Mucosa of stomach (tissue), 1 donor: ENCODE measurements around the gene ZSCAN18.

Source experiments
- H3K27me3 ChIP-seq: one replicate; pipeline ENCODE4 v1.7.0; 2013; ENCODE audit warnings: mild to moderate bottlenecking, low read length; ENCODE audit not compliant: control insufficient read depth, insufficient read depth
- H3K36me3 ChIP-seq: one replicate; pipeline ENCODE4 v1.7.0; 2013; ENCODE audit warnings: low read length; ENCODE audit not compliant: control insufficient read depth, insufficient read depth
- H3K4me1 ChIP-seq: one replicate; pipeline ENCODE4 v1.7.0; 2013; ENCODE audit warnings: mild to moderate bottlenecking, low read length; ENCODE audit not compliant: control insufficient read depth, insufficient read depth
- H3K4me3 ChIP-seq: one replicate; pipeline ENCODE4 v1.7.0; 2013; ENCODE audit warnings: low read length
- H3K9ac ChIP-seq: one replicate; pipeline ENCODE4 v1.7.0; 2013; ENCODE audit warnings: mild to moderate bottlenecking, low read length, moderate library complexity
- H3K9me3 ChIP-seq: one replicate; pipeline ENCODE4 v1.7.0; 2013; ENCODE audit warnings: mild to moderate bottlenecking, low read length, moderate library complexity; ENCODE audit not compliant: control insufficient read depth
- donor health status: Pancreatic carcinoma.

ZSCAN18 gene

DNA sequence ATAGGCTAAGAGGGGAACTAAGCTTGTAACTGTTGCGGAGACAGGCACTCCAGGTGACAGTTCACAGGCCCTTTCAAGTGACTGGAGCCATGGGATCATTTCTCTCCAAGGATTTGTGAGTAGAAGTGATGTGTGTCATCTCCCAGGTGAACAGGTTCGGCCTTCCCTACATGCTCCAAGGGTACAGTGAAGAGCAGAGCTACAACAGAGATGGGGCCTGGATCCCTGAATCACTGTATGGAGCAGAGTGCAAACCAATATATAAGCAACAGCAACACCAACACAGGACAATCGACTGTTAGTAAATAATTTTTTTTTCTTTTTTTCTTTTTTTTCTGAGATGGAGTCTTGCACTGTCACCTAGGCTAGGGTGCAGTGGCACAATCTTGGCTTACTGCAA, 15.0 kb downstream of the ZSCAN18 start:
- no peaks in the 10 kb centered on the region for H3K4me1 ChIP-seq
- H3K27me3 ChIP-seq: no peaks in the 10 kb centered on the region
- no peaks in the 10 kb centered on the region for H3K36me3 ChIP-seq
- H3K4me3 ChIP-seq: no peak overlapping the region
- H3K9ac ChIP-seq: no peak overlapping the region
- H3K9me3 ChIP-seq: peaks cover 3% of the 10 kb centered on the region

DNA sequence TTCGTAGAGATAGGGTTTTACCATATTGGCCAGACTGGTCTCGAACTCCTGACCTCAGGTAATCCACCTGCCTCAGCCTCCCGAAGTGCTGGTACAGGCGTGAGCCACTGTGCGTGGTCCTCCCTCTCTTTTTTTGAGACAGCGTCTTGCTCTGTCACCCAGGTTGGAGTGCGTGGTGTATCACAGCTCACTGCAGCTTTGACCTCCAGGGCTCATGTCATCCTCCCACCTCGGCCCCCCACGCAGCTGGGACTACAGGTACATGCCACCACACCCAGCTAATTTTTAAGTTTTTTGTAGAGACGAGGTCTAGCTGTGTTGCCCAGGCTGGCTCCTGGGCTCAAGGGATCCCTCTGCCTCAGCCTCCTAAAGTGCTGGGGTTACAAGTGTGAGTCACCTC, 18.2 kb downstream of the ZSCAN18 start:
- Histone ChIP-seq H3K9me3 (peaks cover under 1% of the 10 kb centered on the region), H3K4me3 (no peak overlapping the region), H3K36me3 (no peaks in the 10 kb centered on the region), H3K4me1 (no peaks in the 10 kb centered on the region), H3K9ac (no peak overlapping the region), H3K27me3 (no peaks in the 10 kb centered on the region)

DNA sequence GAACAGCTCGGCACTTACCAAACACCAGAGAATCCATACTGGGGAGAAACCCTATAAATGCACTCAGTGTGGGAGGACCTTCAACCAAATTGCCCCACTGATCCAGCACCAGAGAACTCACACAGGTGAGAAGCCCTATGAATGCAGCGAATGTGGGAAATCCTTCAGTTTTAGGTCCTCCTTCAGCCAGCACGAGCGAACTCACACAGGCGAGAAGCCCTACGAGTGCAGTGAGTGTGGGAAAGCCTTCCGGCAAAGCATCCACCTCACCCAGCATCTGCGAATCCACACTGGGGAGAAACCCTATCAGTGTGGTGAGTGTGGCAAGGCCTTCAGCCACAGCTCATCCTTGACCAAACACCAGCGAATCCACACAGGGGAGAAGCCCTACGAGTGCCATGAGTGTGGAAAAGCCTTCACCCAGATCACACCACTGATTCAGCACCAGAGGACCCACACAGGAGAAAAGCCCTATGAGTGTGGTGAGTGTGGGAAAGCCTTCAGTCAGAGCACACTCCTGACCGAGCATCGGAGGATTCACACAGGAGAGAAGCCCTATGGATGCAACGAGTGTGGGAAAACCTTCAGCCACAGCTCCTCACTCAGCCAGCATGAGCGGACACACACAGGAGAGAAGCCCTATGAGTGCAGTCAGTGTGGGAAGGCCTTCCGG, 30.7 kb downstream of the ZSCAN18 start:
- no peak overlapping the region for H3K9ac ChIP-seq
- H3K4me3 ChIP-seq: no peak overlapping the region
- H3K9me3 ChIP-seq: peaks cover 22% of the 10 kb centered on the region
- no peaks in the 10 kb centered on the region for H3K4me1 ChIP-seq
- H3K27me3 ChIP-seq: no peaks in the 10 kb centered on the region
- peaks cover 7% of the 10 kb centered on the region for H3K36me3 ChIP-seq

- H3K4me1 ChIP-seq: peaks cover 2% of the 10 kb centered on the region
- H3K27me3 ChIP-seq: no peaks in the 10 kb centered on the region
- no peak overlapping the region for H3K9ac ChIP-seq
- no peak overlapping the region for H3K4me3 ChIP-seq
- peaks cover 22% of the 10 kb centered on the region for H3K9me3 ChIP-seq
- peaks cover 7% of the 10 kb centered on the region for H3K36me3 ChIP-seq
These were observed 34.3 kb downstream of the ZSCAN18 start for GRCh38 chr19:58063712-58064111.

DNA sequence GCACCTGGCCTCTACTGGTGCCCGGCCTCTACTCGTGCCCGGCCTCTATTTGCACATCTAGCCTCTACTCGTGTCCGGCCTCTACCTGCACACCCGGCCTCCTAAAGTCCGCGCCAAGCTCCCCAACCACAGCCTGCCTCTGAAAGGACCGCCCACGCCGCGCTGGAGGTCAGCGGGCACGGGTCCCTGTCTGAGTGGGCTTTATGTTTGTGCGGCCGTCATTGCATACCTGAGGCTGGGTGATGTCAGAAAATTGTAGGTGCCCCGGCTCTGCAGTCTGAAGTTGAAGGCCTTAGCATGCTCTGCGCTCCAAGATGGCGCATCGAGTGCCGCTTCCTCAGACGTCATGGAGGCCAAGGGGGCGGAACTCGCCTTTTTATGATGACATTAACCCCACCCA, 37.8 kb downstream of the ZSCAN18 start:
- no peak overlapping the region for H3K4me3 ChIP-seq
- H3K27me3 ChIP-seq: no peaks in the 10 kb centered on the region
- H3K9ac ChIP-seq: no peak overlapping the region
- no peaks in the 10 kb centered on the region for H3K36me3 ChIP-seq
- H3K4me1 ChIP-seq: peaks cover 5% of the 10 kb centered on the region
- H3K9me3 ChIP-seq: no peaks in the 10 kb centered on the region

DNA sequence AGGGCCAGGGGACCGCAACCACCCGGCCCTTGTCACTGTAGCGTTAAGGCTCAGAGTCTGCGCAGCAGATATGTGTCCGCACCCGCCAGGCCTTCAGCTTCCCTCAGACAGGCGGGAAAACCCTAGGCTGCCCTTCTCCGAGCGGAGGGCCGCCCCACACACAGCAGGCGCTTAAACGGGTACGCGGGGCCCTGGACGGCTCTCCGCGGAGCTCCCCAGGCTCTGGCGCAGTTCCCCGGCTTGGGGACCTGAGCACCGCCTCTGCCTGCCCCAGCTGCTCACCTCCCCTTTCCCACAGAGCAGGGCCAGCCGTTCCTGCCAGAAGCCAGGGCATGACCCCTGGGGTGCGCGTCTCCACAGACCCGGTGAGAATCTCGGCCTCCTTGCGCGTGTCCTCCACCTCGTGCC, 38.4 kb downstream of the ZSCAN18 start:
- H3K9ac ChIP-seq: peak overlapping the region; percentile 42
- H3K27me3 ChIP-seq: no peaks in the 10 kb centered on the region
- no peaks in the 10 kb centered on the region for H3K9me3 ChIP-seq
- H3K36me3 ChIP-seq: no peaks in the 10 kb centered on the region
- H3K4me1 ChIP-seq: peaks cover 5% of the 10 kb centered on the region
- H3K4me3 ChIP-seq: no peak overlapping the region

GRCh38 chr19:58059003-58059670, 38.9 kb downstream of the ZSCAN18 start, which contains the start of gene ZNF135:
TSS of gene ZNF135 (plus strand) at chr19:58059282. CDS start at chr19:58060003, 721 bp downstream.
- H3K27me3 ChIP-seq: no peaks in the 10 kb centered on the region
- H3K9me3 ChIP-seq: no peaks in the 10 kb centered on the region
- H3K9ac ChIP-seq: peak within 1 kb of the TSS; percentile 42

GRCh38 chr19:58058467-58058866, 39.6 kb downstream of the ZSCAN18 start:
- H3K4me3 ChIP-seq: no peak overlapping the region

More at GRCh38 chr19:58059003-58059670, 38.9 kb downstream of the ZSCAN18 start, which contains the start of gene ZNF135:
- H3K4me1 ChIP-seq: peaks cover 5% of the 10 kb centered on the region
- peak within 1 kb of the TSS; percentile 22 for H3K4me3 ChIP-seq
- H3K36me3 ChIP-seq: no peaks in the 10 kb centered on the region

DNA sequence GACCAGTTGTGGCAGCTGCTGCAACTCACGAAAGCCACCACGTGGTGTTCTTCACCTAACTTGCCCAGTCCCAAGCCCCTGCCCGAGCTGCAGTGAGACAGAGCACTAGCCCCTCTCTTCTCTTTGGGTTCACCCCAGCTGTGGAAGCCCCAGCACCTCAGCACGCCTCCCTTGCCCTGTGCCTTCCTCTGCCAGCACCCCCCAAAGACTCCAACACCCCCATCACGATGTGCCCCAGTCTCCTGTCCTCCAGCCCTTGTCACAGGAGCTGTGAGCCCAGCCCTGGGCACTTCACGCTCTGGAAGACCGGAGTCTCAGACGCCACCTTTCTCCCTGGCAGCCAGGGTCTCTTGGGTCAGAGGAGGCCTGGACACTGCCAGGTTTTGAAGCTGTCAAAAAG, 41.2 kb downstream of the ZSCAN18 start:
- Histone ChIP-seq H3K4me1 (peaks cover 5% of the 10 kb centered on the region), H3K4me3 (no peak overlapping the region), H3K27me3 (no peaks in the 10 kb centered on the region), H3K36me3 (no peaks in the 10 kb centered on the region), H3K9ac (no peak overlapping the region), H3K9me3 (no peaks in the 10 kb centered on the region)

More at GRCh38 chr19:58058467-58058866, 39.6 kb downstream of the ZSCAN18 start:
- Histone ChIP-seq H3K36me3 (no peaks in the 10 kb centered on the region), H3K9me3 (no peaks in the 10 kb centered on the region), H3K9ac (peak overlapping the region; percentile 42), H3K4me1 (peaks cover 5% of the 10 kb centered on the region), H3K27me3 (no peaks in the 10 kb centered on the region)

DNA sequence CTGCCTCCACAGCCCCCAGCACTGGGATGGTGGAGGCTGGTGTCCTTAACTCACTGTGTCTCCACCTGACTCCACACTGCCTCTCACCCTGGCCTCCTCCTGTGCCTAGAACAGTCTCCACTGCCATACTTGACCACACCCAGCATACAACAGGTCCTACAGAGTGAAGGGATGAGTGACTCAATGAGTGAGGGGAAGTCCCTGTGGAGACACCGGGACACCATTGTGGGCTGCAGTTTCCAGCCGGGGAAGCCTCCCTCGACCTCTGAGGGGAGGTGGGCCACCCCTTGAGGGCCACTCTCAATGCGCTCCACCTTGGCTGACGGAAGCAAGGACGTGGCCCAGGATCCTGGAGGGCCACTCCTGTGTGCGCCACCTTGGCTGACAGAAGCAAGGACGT, 41.8 kb downstream of the ZSCAN18 start:
- Histone ChIP-seq H3K27me3 (no peaks in the 10 kb centered on the region), H3K4me3 (no peak overlapping the region), H3K4me1 (peaks cover 5% of the 10 kb centered on the region), H3K36me3 (no peaks in the 10 kb centered on the region), H3K9me3 (no peaks in the 10 kb centered on the region), H3K9ac (no peak overlapping the region)

- no peaks in the 10 kb centered on the region for H3K9me3 ChIP-seq
- H3K4me3 ChIP-seq: no peak overlapping the region
- H3K9ac ChIP-seq: peak overlapping the region; percentile 34
- no peaks in the 10 kb centered on the region for H3K36me3 ChIP-seq
- peaks cover 5% of the 10 kb centered on the region for H3K4me1 ChIP-seq
- no peaks in the 10 kb centered on the region for H3K27me3 ChIP-seq
These were observed 42.8 kb downstream of the ZSCAN18 start for GRCh38 chr19:58054901-58055874.
